Panc1 (cell line): ENCODE data around the gene YBEY. TPM values are rescaled to one million over a fixed set of nuclear protein-coding genes. Genes with fewer than 3 reads are reported as not detected.
A peak's percentile ranks its signal among the peaks of the same experiment; 100 is the strongest.

Experiments
- ATAC-seq: fragments of 200-7000 bp; cut with Tn5 transposase; 2 replicates; pipeline ENCODE4 v1.9.1; 2020; ENCODE audit warnings: mild to moderate bottlenecking, moderate library complexity
- BruUV-seq: library from RNA; stranded (reverse); fragments of 400-500 nt; replicated peaks from 2 replicates; lab custom pipeline; 2021; lab: Mats Ljungman, UMichigan
- CTCF ChIA-PET: fragments of 300-600 bp; sonication (Branson Sonifier 250); formaldehyde crosslinking; loops from one replicate; lab custom pipeline; 2022; ENCODE audit warnings: antibody characterized with exemption; lab: Charles Lee
- POLR2A ChIA-PET: fragments of 300-600 bp; sonication (Branson Sonifier 250); formaldehyde crosslinking; loops from one replicate; lab custom pipeline; 2022; ENCODE audit warnings: antibody characterized with exemption; lab: Charles Lee
- DNase-seq: peaks from one replicate; pipeline ENCODE4 v3.0.0-alpha.2; 2010; ENCODE audit warnings: low read depth, low spot score
- H3K27ac ChIP-seq: 2 replicates; pipeline ENCODE4 v1.5.1; 2011; ENCODE audit warnings: mild to moderate bottlenecking, low read length, inconsistent platforms
- H3K27me3 ChIP-seq: fragments of 200-500 bp; sonication (Bioruptor generic); 2 replicates; pipeline ENCODE4 v1.6.0; 2014; ENCODE audit warnings: low read length, inconsistent platforms; ENCODE audit not compliant: control insufficient read depth, insufficient read depth
- H3K36me3 ChIP-seq: fragments of 200-500 bp; sonication (Bioruptor generic); 2 replicates; pipeline ENCODE4 v1.5.1; 2014; ENCODE audit warnings: inconsistent platforms, mild to moderate bottlenecking, low read length, moderate library complexity; ENCODE audit not compliant: control insufficient read depth, insufficient read depth
- H3K4me1 ChIP-seq: 2 replicates; pipeline ENCODE4 v1.5.1; 2011; ENCODE audit warnings: inconsistent platforms, mild to moderate bottlenecking, low read length, moderate library complexity; ENCODE audit not compliant: control insufficient read depth, insufficient read depth
- H3K4me3 ChIP-seq, 2 experiments: 2 replicates each; pipeline ENCODE4 v1.5.1; 2011 to 2012; ENCODE audit warnings: low read depth in 2 of 2, low read length in 2 of 2, mild to moderate bottlenecking in 2 of 2, inconsistent platforms in 1 of 2, moderate library complexity in 1 of 2
- H3K9me3 ChIP-seq: fragments of 200-500 bp; sonication (Bioruptor generic); 2 replicates; pipeline ENCODE4 v1.5.1; 2014; ENCODE audit warnings: low read depth, mild to moderate bottlenecking, inconsistent platforms, low read length, moderate library complexity; ENCODE audit not compliant: control insufficient read depth, insufficient read depth
- CTCF ChIP-seq: fragments of 450-650 bp; IDR thresholded peaks from 2 replicates; pipeline ENCODE4 v1.5.1; 2017; ENCODE audit warnings: mild to moderate bottlenecking
- POLR2AphosphoS5 ChIP-seq: IDR thresholded peaks from 2 replicates; pipeline ENCODE4 v1.6.1; 2012; ENCODE audit warnings: mild to moderate bottlenecking, low read depth, low read length, moderate library complexity
- REST ChIP-seq, 2 experiments: IDR thresholded peaks; 2 replicates each; pipeline ENCODE4 v1.6.1; 2011 to 2012; ENCODE audit warnings: low read depth in 2 of 2, control low read depth in 1 of 2, low read length in 1 of 2, mild to moderate bottlenecking in 1 of 2, moderate library complexity in 1 of 2; ENCODE audit not compliant: insufficient read depth in 1 of 2
- SIN3A ChIP-seq: IDR thresholded peaks from 2 replicates; pipeline ENCODE4 v1.6.1; 2012; ENCODE audit warnings: low read depth, mild to moderate bottlenecking, low read length, moderate library complexity, borderline replicate concordance; ENCODE audit not compliant: insufficient read depth
- TCF7L2 ChIP-seq: IDR thresholded peaks from 2 replicates; pipeline ENCODE4 v1.6.1; 2011; ENCODE audit warnings: mild to moderate bottlenecking, low read depth, low read length, inconsistent platforms
- in situ Hi-C: cut with HindIII; loops from 2 replicates; pipeline ENCODE4 v1.10.0; 2016; ENCODE audit warnings: low sequenced_read_pairs, low pct_unique_long_range_greater_than_20kb
- intact Hi-C: fragments of 100-400 bp; cut with micrococcal nuclease; formaldehyde crosslinking; loops from one replicate; pipeline ENCODE4 v1.10.0; 2022; ENCODE audit not compliant: unreplicated experiment
- total RNA-seq: library from RNA; stranded (reverse); gene quantifications from one replicate; pipeline ENCODE4 v1.2.1, GENCODE V29; 2021; ENCODE audit not compliant: unreplicated experiment

YBEY gene
- total RNA-seq, 1 experiment from 2014 or later, result 10.7 TPM

GRCh38 chr21:46322351-46323226 is 36.4 kb downstream of the YBEY start:
- H3K27me3 ChIP-seq, result no peaks in the 10 kb centered on the region
- H3K9me3 ChIP-seq, result no peaks in the 10 kb centered on the region
- in situ Hi-C loops (no loop called here), intact Hi-C loops (no loop called here)
- peaks cover 24% of the 10 kb centered on the region for H3K4me1 ChIP-seq
- TF ChIP-seq SIN3A, result no peak
- TF ChIP-seq REST (IDR thresholded peaks at IDR 0.05; ENCODE audit: insufficient read depth in 1 of 2, low read depth in 2 of 2, low read length in 1 of 2), result no peak
- TF ChIP-seq CTCF, result no peak
- TF ChIP-seq TCF7L2, result no peak
- TF ChIP-seq POLR2AphosphoS5, result no peak; the same call in 1 of the 2 replicates
- DNase-seq, result no peak
- CTCF ChIA-PET, result no interaction called here
- no peaks in the 10 kb centered on the region; the same call in 1 of the 2 replicates for H3K36me3 ChIP-seq
- POLR2A ChIA-PET, result interaction anchor here (0.6 to 0.7 kb wide), 2 partner anchors 82 to 160 kb away, joined by 3 read pairs; no protein-coding TSS in a partner anchor
- H3K4me3 ChIP-seq, result peak overlapping the region; percentile 73 to 82
- peak overlapping the region; percentile 89 for H3K27ac ChIP-seq
- BruUV-seq, result no TSS peak
- ATAC-seq, result no peak

DNA sequence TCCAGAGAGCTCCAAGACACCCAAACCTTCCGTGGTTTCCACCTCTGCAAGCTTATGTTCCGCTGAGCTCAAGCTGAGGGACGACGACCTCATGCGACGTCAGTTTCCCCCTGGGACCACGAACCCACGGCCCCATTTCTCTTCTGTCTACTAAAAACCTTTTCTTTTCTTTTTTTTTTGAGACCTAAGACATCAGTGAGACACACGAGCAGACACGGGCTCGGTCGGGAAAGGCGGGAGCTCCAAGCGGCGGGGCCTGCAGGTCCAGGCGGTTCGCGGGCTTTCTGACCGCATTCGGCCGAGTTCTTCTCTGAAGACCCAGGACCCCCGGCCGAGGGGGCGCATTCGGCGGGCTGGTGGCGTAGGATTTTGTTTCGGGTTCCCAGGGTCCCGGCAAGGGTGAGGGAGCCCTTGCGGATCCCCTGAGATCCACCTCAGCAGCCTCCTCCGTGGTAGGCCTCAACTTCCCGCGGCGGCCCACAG is 37.1 kb downstream of the YBEY start:
- peak overlapping the region; percentile 89 for H3K27ac ChIP-seq
- no TSS peak for BruUV-seq

More for the DNA sequence above, 37.1 kb downstream of the YBEY start:
- Histone ChIP-seq H3K9me3 (no peaks in the 10 kb centered on the region), H3K36me3 (no peaks in the 10 kb centered on the region; the same call in 1 of the 2 replicates), H3K4me1 (peaks cover 24% of the 10 kb centered on the region), H3K27me3 (no peaks in the 10 kb centered on the region), H3K4me3 (peak overlapping the region; percentile 73 to 82)
- ChIA-PET POLR2A (interaction anchor here (0.6 kb wide), 1 partner anchor 82 kb away, joined by 3 read pairs; no protein-coding TSS in a partner anchor), CTCF (no interaction called here)
- intact Hi-C loops, result no loop called here
- no peak for TF ChIP-seq POLR2AphosphoS5
- TF ChIP-seq TCF7L2, result no peak
- no peak for TF ChIP-seq REST (IDR thresholded peaks at IDR 0.05; ENCODE audit: insufficient read depth in 1 of 2, low read depth in 2 of 2, low read length in 1 of 2)
- in situ Hi-C loops, result no loop called here
- DNase-seq, result no peak
- no peak for ATAC-seq
